B cell (primary cell): ENCODE measurements around the gene HAO2. TPM values are rescaled to one million over a fixed set of nuclear protein-coding genes. Genes with fewer than 3 reads are reported as not detected.

Experiments used
- ATAC-seq: fragments of 200-7000 bp; cut with Tn5 transposase; one replicate; pipeline ENCODE4 v1.10.0; 2021; ENCODE audit warnings: low read depth, mild to moderate bottlenecking, moderate number of reproducible peaks, moderate library complexity
- CTCF ChIA-PET: fragments of 350-600 bp; sonication (Branson Sonifier 250); formaldehyde crosslinking; loops from one replicate; lab custom pipeline; 2021; ENCODE audit warnings: antibody characterized with exemption, inconsistent platforms; lab: Charles Lee
- POLR2A ChIA-PET: fragments of 350-600 bp; sonication (Branson Sonifier 250); formaldehyde crosslinking; loops from one replicate; lab custom pipeline; 2021; ENCODE audit warnings: antibody characterized with exemption; lab: Charles Lee
- DNase-seq: peaks from one replicate; pipeline ENCODE4 v3.0.0; 2013
- H2AFZ ChIP-seq: 2 replicates; pipeline ENCODE4 v1.6.1; 2012; ENCODE audit warnings: mild to moderate bottlenecking, low read depth, low read length; ENCODE audit not compliant: insufficient read depth, poor library complexity, severe bottlenecking
- H3K27ac ChIP-seq, 2 donors: 1 replicate in 1 of 2; 2 replicates in 1 of 2; pipeline ENCODE4 v1.5.1; 2012 to 2013; ENCODE audit warnings: low read length in 2 of 2, mild to moderate bottlenecking in 2 of 2, moderate library complexity in 1 of 2
- H3K27me3 ChIP-seq, 4 experiments: fragments of 200-600 bp in 1 of 4; sonication (generic) in 1 of 4; replicated peaks in 1 of 4; 1 replicate in 2 of 4; 2 replicates in 2 of 4; pipeline versions ENCODE4 v1.6.1 to v1.7.0; 2013 to 2016; ENCODE audit warnings: low read length in 3 of 4, mild to moderate bottlenecking in 2 of 4, mixed read lengths in 1 of 4, moderate library complexity in 1 of 4; ENCODE audit not compliant: insufficient read depth in 4 of 4, control insufficient read depth in 3 of 4; ENCODE audit errors: control extremely low read depth in 1 of 4
- H3K36me3 ChIP-seq, 2 experiments: replicated peaks in 1 of 2; 1 replicate in 1 of 2; 2 replicates in 1 of 2; pipeline versions ENCODE4 v1.6.1 to v1.7.1; 2013; ENCODE audit warnings: low read length in 1 of 2; ENCODE audit not compliant: insufficient read depth in 2 of 2, control insufficient read depth in 1 of 2; ENCODE audit errors: control extremely low read depth in 1 of 2, extremely low read depth in 1 of 2
- H3K4me1 ChIP-seq, 2 donors: fragments of 200-600 bp in 1 of 2; sonication (generic) in 1 of 2; 1 replicate in 1 of 2; 2 replicates in 1 of 2; pipeline versions ENCODE4 v1.5.1 to v1.6.1; 2013 to 2017; ENCODE audit warnings: low read length in 2 of 2; ENCODE audit not compliant: control insufficient read depth in 2 of 2, insufficient read depth in 2 of 2
- H3K4me2 ChIP-seq: replicated peaks from 2 replicates; pipeline ENCODE3; 2012; ENCODE audit warnings: mild to moderate bottlenecking, low read depth, low read length; ENCODE audit not compliant: poor library complexity, severe bottlenecking
- H3K4me3 ChIP-seq, 5 experiments: fragments of 200-600 bp in 1 of 5; sonication (generic) in 1 of 5; 1 replicate in 3 of 5; 2 replicates in 2 of 5; pipeline versions ENCODE4 v1.5.1 to v1.7.0; 2011 to 2016; ENCODE audit warnings: low read length in 4 of 5, mild to moderate bottlenecking in 4 of 5, low read depth in 2 of 5, control low read depth in 1 of 5, moderate library complexity in 1 of 5; ENCODE audit not compliant: insufficient read depth in 1 of 5; ENCODE audit errors: control extremely low read depth in 1 of 5, extremely low read depth in 1 of 5
- H3K79me2 ChIP-seq: fragments of 200-600 bp; sonication (generic); one replicate; pipeline ENCODE4 v1.6.0; 2016; ENCODE audit warnings: low read length; ENCODE audit not compliant: control insufficient read depth, insufficient read depth
- H3K9ac ChIP-seq: fragments of 200-600 bp; sonication (generic); 2 replicates; pipeline ENCODE4 v1.6.1; 2017; ENCODE audit warnings: mild to moderate bottlenecking, low read length, moderate library complexity
- H3K9me3 ChIP-seq, 3 donors: one replicate each; pipeline versions ENCODE4 v1.6.1 to v1.7.1; 2013; ENCODE audit warnings: low read length in 2 of 3; ENCODE audit not compliant: control insufficient read depth in 2 of 3, insufficient read depth in 1 of 3; ENCODE audit errors: control extremely low read depth in 1 of 3
- H4K20me1 ChIP-seq: 2 replicates; pipeline ENCODE4 v1.6.0; 2012; ENCODE audit warnings: mild to moderate bottlenecking, low read length; ENCODE audit not compliant: insufficient read depth, control insufficient read depth, poor library complexity, severe bottlenecking
- H3K27ac Mint-ChIP-seq: one replicate; pipeline ENCODE4 v1.8.0; 2021; ENCODE audit warnings: mixed read lengths
- H3K27me3 Mint-ChIP-seq: one replicate; pipeline ENCODE4 v1.8.0; 2021; ENCODE audit warnings: mixed read lengths
- H3K4me1 Mint-ChIP-seq: one replicate; pipeline ENCODE4 v1.8.0; 2021; ENCODE audit warnings: mixed read lengths
- H3K4me3 Mint-ChIP-seq: one replicate; pipeline ENCODE4 v1.8.0; 2021; ENCODE audit warnings: mixed read lengths
- H3K9me3 Mint-ChIP-seq: one replicate; pipeline ENCODE4 v1.8.0; 2022; ENCODE audit warnings: mixed read lengths; ENCODE audit not compliant: insufficient read depth
- EZH2 ChIP-seq: IDR thresholded peaks from 2 replicates; pipeline ENCODE4 v1.6.1; 2012; ENCODE audit warnings: borderline replicate concordance, low read depth, mild to moderate bottlenecking, moderate library complexity, low read length; ENCODE audit not compliant: insufficient read depth, poor library complexity, severe bottlenecking
- intact Hi-C: fragments of 100-400 bp; cut with micrococcal nuclease; formaldehyde crosslinking; loops from one replicate; pipeline ENCODE4 v1.10.0; 2022
- polyA plus RNA-seq: library from polyadenylated mRNA; depleted of rRNA; stranded (reverse); fragments of >200 nt; gene quantifications from 2 replicates; pipeline ENCODE4 v1.2.3, GENCODE V29; 2012
- total RNA-seq, 2 donors: library from RNA; stranded (reverse); fragments of 120-200 nt in 1 of 2; gene quantifications; 1 replicate in 1 of 2; 2 replicates in 1 of 2; pipeline versions ENCODE4 v1.2.3 to v1.2.4, GENCODE V29; 2013 to 2022
- TF ChIP-seq, protein P1 (sequence below): fragments of 200-600 bp; IDR thresholded peaks from one replicate; pipeline ENCODE4 v1.8.0; 2022; ENCODE audit warnings: antibody characterized with exemption, mild to moderate bottlenecking

Gene HAO2
- total and polyA plus RNA-seq, 2 donors (not counting 1 experiment from before 2014, with no cell fraction given) = not detected

DNA sequence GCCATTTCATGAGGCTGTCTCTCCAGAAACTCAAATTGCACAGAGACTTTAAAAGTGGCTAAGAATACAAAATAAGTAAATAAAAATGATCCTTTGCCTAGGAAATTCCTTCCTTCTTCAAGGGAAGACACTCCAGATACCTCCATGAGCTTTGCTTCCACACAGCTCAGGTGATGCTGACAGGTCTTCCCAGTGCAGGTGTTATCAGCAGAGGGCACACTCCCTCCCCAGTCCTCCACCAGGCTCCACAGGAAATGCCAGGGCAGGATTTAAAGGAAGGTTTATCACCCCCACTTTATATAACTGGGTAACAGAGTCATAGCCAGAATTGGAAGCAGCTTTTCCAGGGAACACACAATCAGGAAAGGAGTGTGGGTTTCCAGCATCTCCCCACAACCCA, 52.1 kb downstream of the HAO2 start:
- Histone ChIP-seq H3K4me3 (no peak overlapping the region), H3K79me2 (no peaks in the 10 kb centered on the region), H3K9me3 (no peaks in the 10 kb centered on the region), H4K20me1 (no peaks in the 10 kb centered on the region), H3K36me3 (no peaks in the 10 kb centered on the region), H3K27ac (no peak overlapping the region), H2AFZ (no peak overlapping the region), H3K4me1 (no peaks in the 10 kb centered on the region), H3K27me3 (no peaks in the 10 kb centered on the region), H3K4me2 (no peak overlapping the region), H3K9ac (no peak overlapping the region)
- ATAC-seq = no peak
- Mint-ChIP-seq H3K27ac (no peak overlapping the region), H3K4me3 (no peak overlapping the region), H3K9me3 (no peaks in the 10 kb centered on the region), H3K27me3 (peaks cover 5% of the 10 kb centered on the region), H3K4me1 (no peaks in the 10 kb centered on the region)
- DNase-seq = no peak
- TF ChIP-seq EZH2 = no peak
- TF ChIP-seq, protein P1, sequence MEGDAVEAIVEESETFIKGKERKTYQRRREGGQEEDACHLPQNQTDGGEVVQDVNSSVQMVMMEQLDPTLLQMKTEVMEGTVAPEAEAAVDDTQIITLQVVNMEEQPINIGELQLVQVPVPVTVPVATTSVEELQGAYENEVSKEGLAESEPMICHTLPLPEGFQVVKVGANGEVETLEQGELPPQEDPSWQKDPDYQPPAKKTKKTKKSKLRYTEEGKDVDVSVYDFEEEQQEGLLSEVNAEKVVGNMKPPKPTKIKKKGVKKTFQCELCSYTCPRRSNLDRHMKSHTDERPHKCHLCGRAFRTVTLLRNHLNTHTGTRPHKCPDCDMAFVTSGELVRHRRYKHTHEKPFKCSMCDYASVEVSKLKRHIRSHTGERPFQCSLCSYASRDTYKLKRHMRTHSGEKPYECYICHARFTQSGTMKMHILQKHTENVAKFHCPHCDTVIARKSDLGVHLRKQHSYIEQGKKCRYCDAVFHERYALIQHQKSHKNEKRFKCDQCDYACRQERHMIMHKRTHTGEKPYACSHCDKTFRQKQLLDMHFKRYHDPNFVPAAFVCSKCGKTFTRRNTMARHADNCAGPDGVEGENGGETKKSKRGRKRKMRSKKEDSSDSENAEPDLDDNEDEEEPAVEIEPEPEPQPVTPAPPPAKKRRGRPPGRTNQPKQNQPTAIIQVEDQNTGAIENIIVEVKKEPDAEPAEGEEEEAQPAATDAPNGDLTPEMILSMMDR = no peak
- ChIA-PET CTCF (no interaction called here), POLR2A (no interaction called here)
- intact Hi-C loops = no loop called here

DNA sequence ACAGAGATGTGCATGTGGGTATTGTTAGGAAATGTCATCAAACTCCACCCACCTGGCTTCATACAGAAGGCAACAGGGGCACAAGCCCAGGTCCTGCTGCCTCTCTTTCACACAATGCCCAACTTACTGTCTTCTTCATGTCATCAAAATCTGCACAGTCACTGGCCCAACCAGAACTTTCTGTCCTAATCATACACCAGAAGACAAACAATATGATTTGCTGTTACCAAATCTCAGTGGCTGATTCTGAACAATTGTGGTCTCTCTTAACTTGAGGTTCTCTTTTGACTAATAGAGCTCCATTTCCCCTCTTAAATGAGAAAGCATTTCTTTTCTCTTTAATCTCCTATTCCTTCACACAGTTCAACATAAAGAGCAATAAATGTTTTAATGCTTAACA, 54.0 kb downstream of the HAO2 start:
- no peak overlapping the region for H2AFZ ChIP-seq
- TF ChIP-seq, protein P1 = no peak
- no peak for TF ChIP-seq EZH2
- no peak overlapping the region for H3K9ac ChIP-seq
- CTCF ChIA-PET = no interaction called here
- no peaks in the 10 kb centered on the region for H3K9me3 ChIP-seq
- DNase-seq (no peak), ATAC-seq (no peak)
- no peaks in the 10 kb centered on the region for H3K36me3 ChIP-seq
- Mint-ChIP-seq H3K27ac (no peak overlapping the region), H3K4me1 (no peaks in the 10 kb centered on the region), H3K9me3 (no peaks in the 10 kb centered on the region), H3K27me3 (peaks cover 5% of the 10 kb centered on the region), H3K4me3 (no peak overlapping the region)
- H3K4me3 ChIP-seq = no peak overlapping the region
- POLR2A ChIA-PET = no interaction called here
- H3K4me2 ChIP-seq = no peak overlapping the region
- H3K4me1 ChIP-seq = no peaks in the 10 kb centered on the region
- H3K79me2 ChIP-seq = no peaks in the 10 kb centered on the region
- no peaks in the 10 kb centered on the region for H3K27me3 ChIP-seq
- no peak overlapping the region for H3K27ac ChIP-seq
- no peaks in the 10 kb centered on the region for H4K20me1 ChIP-seq
- intact Hi-C loops = no loop called here
